Spleen (tissue), 7 donors: Measurements from ENCODE around the gene UBE3B.

ENCODE experiments used
- POLR2AphosphoS5 ChIP-seq, 3 donors: sonication (generic); formaldehyde crosslinking; IDR thresholded peaks; one replicate each; pipeline ENCODE4 v1.5.1; 2017; ENCODE audit warnings: antibody characterized with exemption in 3 of 3
- TF ChIP-seq, protein P1 (sequence below), 11 experiments: fragments of 200-600 bp in 7 of 11; fragments of 450-650 bp in 4 of 11; sonication (generic) in 4 of 11; IDR thresholded peaks in 8 of 11; conservative IDR thresholded peaks in 3 of 11; 1 replicate in 7 of 11; 2 replicates in 4 of 11; pipeline versions ENCODE4 v1.4.0 to v1.8.0; 2016 to 2021; ENCODE audit warnings: antibody characterized with exemption in 11 of 11, inconsistent platforms in 4 of 11, mild to moderate bottlenecking in 1 of 11
- donor health status: DM: no; HTN: no; CAD: no; lungs with moderate emphysema.
- donor health status: DM: no; HTN: no; CAD: no.
- donor health status: DM: no; HTN: no; CAD: no.

DNA sequence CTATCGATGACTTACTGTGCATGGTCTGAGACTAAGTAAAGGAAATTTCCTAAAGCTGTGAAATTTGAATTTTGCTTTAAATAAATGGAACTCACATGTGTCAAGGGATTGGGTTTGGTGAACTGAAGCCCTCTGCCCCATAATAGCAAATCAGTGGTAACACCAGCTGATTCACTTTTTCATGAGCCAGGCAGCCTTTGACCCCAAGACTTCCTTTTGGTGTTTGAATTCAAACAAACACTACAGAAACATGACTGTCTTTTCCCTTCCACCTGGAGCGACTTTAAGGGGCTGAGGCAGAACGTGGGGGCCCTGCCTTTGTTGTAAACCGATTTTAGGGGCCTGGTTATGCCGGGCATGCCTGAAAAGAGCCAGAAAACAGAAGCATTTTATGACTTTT is 29.2 kb upstream of the UBE3B start:
- TF ChIP-seq, protein P1, sequence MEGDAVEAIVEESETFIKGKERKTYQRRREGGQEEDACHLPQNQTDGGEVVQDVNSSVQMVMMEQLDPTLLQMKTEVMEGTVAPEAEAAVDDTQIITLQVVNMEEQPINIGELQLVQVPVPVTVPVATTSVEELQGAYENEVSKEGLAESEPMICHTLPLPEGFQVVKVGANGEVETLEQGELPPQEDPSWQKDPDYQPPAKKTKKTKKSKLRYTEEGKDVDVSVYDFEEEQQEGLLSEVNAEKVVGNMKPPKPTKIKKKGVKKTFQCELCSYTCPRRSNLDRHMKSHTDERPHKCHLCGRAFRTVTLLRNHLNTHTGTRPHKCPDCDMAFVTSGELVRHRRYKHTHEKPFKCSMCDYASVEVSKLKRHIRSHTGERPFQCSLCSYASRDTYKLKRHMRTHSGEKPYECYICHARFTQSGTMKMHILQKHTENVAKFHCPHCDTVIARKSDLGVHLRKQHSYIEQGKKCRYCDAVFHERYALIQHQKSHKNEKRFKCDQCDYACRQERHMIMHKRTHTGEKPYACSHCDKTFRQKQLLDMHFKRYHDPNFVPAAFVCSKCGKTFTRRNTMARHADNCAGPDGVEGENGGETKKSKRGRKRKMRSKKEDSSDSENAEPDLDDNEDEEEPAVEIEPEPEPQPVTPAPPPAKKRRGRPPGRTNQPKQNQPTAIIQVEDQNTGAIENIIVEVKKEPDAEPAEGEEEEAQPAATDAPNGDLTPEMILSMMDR (IDR thresholded peaks at IDR 0.05 in 8 of 11, conservative IDR thresholded peaks at IDR 0.05 in 3 of 11): no peak
- no peak for TF ChIP-seq POLR2AphosphoS5 (IDR thresholded peaks at IDR 0.05)
